HG02981 (cell line): Measurements from ENCODE around the gene UPK1A.
"Not testable (repeated sequence)": the region's sequence is repeated elsewhere in the genome, so short reads cannot be mapped to it uniquely, and the experiment has no call there.

Experiments
- ATAC-seq: cut with Tn5 transposase; IDR thresholded peaks from one replicate; pipeline ENCODE4 v1.9.1; 2021; ENCODE audit warnings: mild to moderate bottlenecking, moderate library complexity; ENCODE audit not compliant: unreplicated experiment

UPK1A gene

GRCh38 chr19:35644206-35644986, 21.9 kb upstream of the UPK1A start:
- peak; percentile 64 for ATAC-seq

- no peak for ATAC-seq
These were observed 21.2 kb upstream of the UPK1A start for GRCh38 chr19:35644987-35645679.

GRCh38 chr19:35645680-35646511, 20.4 kb upstream of the UPK1A start:
- no peak for ATAC-seq

- ATAC-seq = peak; percentile 61
These were observed 18.0 kb upstream of the UPK1A start, which contains the start of gene COX6B1 for GRCh38 chr19:35648017-35648961. Gene COX6B1 (plus strand): TSS chr19:35648323. CDS start chr19:35651244, 2,921 bp downstream.

- no peak for ATAC-seq
These were observed 15.7 kb upstream of the UPK1A start for GRCh38 chr19:35650581-35650980.

GRCh38 chr19:35654828-35655227, 11.5 kb upstream of the UPK1A start:
- ATAC-seq = not testable (repeated sequence)

- no peak for ATAC-seq
These were observed 10.7 kb upstream of the UPK1A start for GRCh38 chr19:35655600-35655999.

- no peak for ATAC-seq
These were observed 9.6 kb upstream of the UPK1A start for GRCh38 chr19:35656700-35657099.

- no peak for ATAC-seq
These were observed 8.2 kb upstream of the UPK1A start for GRCh38 chr19:35657904-35658700.

- no peak for ATAC-seq
These were observed 4.3 kb upstream of the UPK1A start for GRCh38 chr19:35661995-35662340.

- no peak for ATAC-seq
These were observed 2.3 kb upstream of the UPK1A start for GRCh38 chr19:35663981-35664380.

GRCh38 chr19:35665157-35665556, 1.2 kb upstream of the UPK1A start:
- ATAC-seq = no peak

GRCh38 chr19:35665604-35666003, 713 bp upstream of the UPK1A start:
- ATAC-seq = no peak

GRCh38 chr19:35669566-35669965, 3.2 kb downstream of the UPK1A start:
- no peak for ATAC-seq

GRCh38 chr19:35669974-35670373, 3.7 kb downstream of the UPK1A start:
- no peak for ATAC-seq

- no peak for ATAC-seq
These were observed 4.4 kb downstream of the UPK1A start for GRCh38 chr19:35670686-35671085.

- no peak for ATAC-seq
These were observed 5.5 kb downstream of the UPK1A start for GRCh38 chr19:35671818-35672217.

- ATAC-seq = no peak
These were observed 6.9 kb downstream of the UPK1A start for GRCh38 chr19:35673121-35673804.

GRCh38 chr19:35675589-35676140, 9.3 kb downstream of the UPK1A start:
- no peak for ATAC-seq
